Measurements from ENCODE around the gene EVA1C.

EVA1C gene

DNA sequence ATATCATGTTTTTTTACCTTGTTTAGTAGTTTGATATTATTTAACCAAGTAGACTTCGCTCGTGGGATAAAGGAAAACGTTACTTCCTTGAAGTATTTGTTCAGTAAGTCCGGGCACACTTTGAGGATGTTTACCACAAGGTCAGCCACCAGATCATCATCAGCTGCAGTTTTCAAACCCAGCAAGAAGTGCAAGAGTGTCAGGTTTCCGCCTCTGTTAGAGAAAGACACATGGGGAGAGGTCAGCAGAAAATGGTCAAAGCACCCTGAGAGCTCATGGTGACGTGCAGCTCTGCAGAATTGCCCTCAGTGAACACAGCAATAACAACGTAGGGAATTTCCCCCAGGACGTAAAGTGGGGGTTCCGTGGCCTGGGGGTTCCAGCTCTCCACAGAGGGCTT is 44.1 kb upstream of the EVA1C start:
- TF ChIP-seq POLR2AphosphoS5 (IDR thresholded peaks at IDR 0.05; ENCODE audit: low read depth, low read length) (no peak), REST (IDR thresholded peaks at IDR 0.05; ENCODE audit: insufficient read depth in 1 of 2, low read depth in 2 of 2, low read length in 2 of 2) (no peak), FOXP2 (optimal IDR thresholded peaks at IDR 0.05; ENCODE audit: borderline replicate concordance, extremely low read depth, extremely low read length, insufficient read depth) (no peak), SIN3A (IDR thresholded peaks at IDR 0.05; ENCODE audit: borderline replicate concordance, insufficient read depth, low read length) (no peak), TAF1 (IDR thresholded peaks at IDR 0.05; ENCODE audit: borderline replicate concordance, insufficient read depth, low read length) (no peak)

GRCh38 chr21:32370998-32371766 is 41.3 kb upstream of the EVA1C start:
- TF ChIP-seq POLR2AphosphoS5 (IDR thresholded peaks at IDR 0.05; ENCODE audit: low read depth, low read length) (no peak), TAF1 (IDR thresholded peaks at IDR 0.05; ENCODE audit: borderline replicate concordance, insufficient read depth, low read length) (no peak), FOXP2 (optimal IDR thresholded peaks at IDR 0.05; ENCODE audit: borderline replicate concordance, extremely low read depth, extremely low read length, insufficient read depth) (no peak), SIN3A (IDR thresholded peaks at IDR 0.05; ENCODE audit: borderline replicate concordance, insufficient read depth, low read length) (no peak), REST (IDR thresholded peaks at IDR 0.05; ENCODE audit: insufficient read depth in 1 of 2, low read depth in 2 of 2, low read length in 2 of 2) (no peak)

- no peak for TF ChIP-seq SIN3A (IDR thresholded peaks at IDR 0.05; ENCODE audit: borderline replicate concordance, insufficient read depth, low read length)
- TF ChIP-seq REST (IDR thresholded peaks at IDR 0.05; ENCODE audit: insufficient read depth in 1 of 2, low read depth in 2 of 2, low read length in 2 of 2): no peak
- TF ChIP-seq POLR2AphosphoS5 (IDR thresholded peaks at IDR 0.05; ENCODE audit: low read depth, low read length): no peak
- TF ChIP-seq FOXP2 (optimal IDR thresholded peaks at IDR 0.05; ENCODE audit: borderline replicate concordance, extremely low read depth, extremely low read length, insufficient read depth): peak; percentile 89
Observed at GRCh38 chr21:32371913-32372314, 40.6 kb upstream of the EVA1C start.

- TF ChIP-seq FOXP2 (optimal IDR thresholded peaks at IDR 0.05; ENCODE audit: borderline replicate concordance, extremely low read depth, extremely low read length, insufficient read depth) (no peak), TAF1 (IDR thresholded peaks at IDR 0.05; ENCODE audit: borderline replicate concordance, insufficient read depth, low read length) (no peak), SIN3A (IDR thresholded peaks at IDR 0.05; ENCODE audit: borderline replicate concordance, insufficient read depth, low read length) (no peak), REST (IDR thresholded peaks at IDR 0.05; ENCODE audit: insufficient read depth in 1 of 2, low read depth in 2 of 2, low read length in 2 of 2) (no peak), POLR2AphosphoS5 (IDR thresholded peaks at IDR 0.05; ENCODE audit: low read depth, low read length) (no peak)
Observed at GRCh38 chr21:32372755-32373154, 39.8 kb upstream of the EVA1C start.

Data from PFSK-1 (cell line).